GM12878 (cell line): ENCODE results near the gene RAP1GAP2. TPM values are rescaled to one million over a fixed set of nuclear protein-coding genes. Genes with fewer than 3 reads are reported as not detected.

Experiments
- ATAC-seq: fragments of 200-7000 bp; cut with Tn5 transposase; 3 replicates; pipeline ENCODE4 v1.9.1; 2020; ENCODE audit warnings: mild to moderate bottlenecking, moderate library complexity
- BruUV-seq: library from RNA; stranded (reverse); fragments of 400-500 nt; replicated peaks from 2 replicates; lab custom pipeline; 2021; lab: Mats Ljungman, UMichigan
- CTCF ChIA-PET: fragments of 300-600 bp; sonication (Branson Sonifier 250); formaldehyde crosslinking; extraction: SDS; loops from one replicate; lab custom pipeline; 2021; ENCODE audit warnings: inconsistent platforms; lab: Yijun Ruan, JAX
- POLR2A ChIA-PET: fragments of 350-600 bp; formaldehyde crosslinking; extraction: SDS; loops from one replicate; lab custom pipeline; 2021; ENCODE audit warnings: inconsistent platforms; lab: Charles Lee
- RAD21 ChIA-PET: fragments of 300-600 bp; sonication (Branson Sonifier 250); formaldehyde crosslinking; loops from one replicate; lab custom pipeline; 2023; ENCODE audit warnings: antibody characterized with exemption; ENCODE audit not compliant: unreplicated experiment; lab: Charles Lee
- SMC1A ChIA-PET: fragments of 300-600 bp; sonication (Branson Sonifier 250); formaldehyde crosslinking; loops from one replicate; lab custom pipeline; 2023; ENCODE audit not compliant: unreplicated experiment, uncharacterized antibody; lab: Charles Lee
- DNase-seq: peaks from one replicate; pipeline ENCODE4 v3.0.0-alpha.2; 2011; ENCODE audit warnings: low read depth, low spot score
- FAIRE-seq: peaks from 3 replicates; lab custom pipeline; 2011; peaks lifted over from hg19 to GRCh38; lab: Jason Lieb, UNC
- H2AFZ ChIP-seq: 2 replicates; pipeline ENCODE4 v1.6.0; 2011; ENCODE audit warnings: low read depth, low read length, control low read depth; ENCODE audit not compliant: control insufficient read depth
- H3K27ac ChIP-seq: 2 replicates; pipeline ENCODE4 v1.5.1; 2011; ENCODE audit warnings: control low read depth; ENCODE audit not compliant: control insufficient read depth, insufficient read depth
- H3K27me3 ChIP-seq, 2 experiments: replicated peaks in 1 of 2; 2 replicates each; pipeline versions ENCODE4 v1.6.0 to v1.6.1; 2011; ENCODE audit warnings: low read length in 1 of 2; ENCODE audit not compliant: control insufficient read depth in 2 of 2, insufficient read depth in 2 of 2
- H3K36me3 ChIP-seq, 2 experiments: 2 replicates each; pipeline ENCODE4 v1.5.1; 2011; ENCODE audit warnings: low read length in 1 of 2; ENCODE audit not compliant: control insufficient read depth in 2 of 2, insufficient read depth in 2 of 2
- H3K4me1 ChIP-seq: 2 replicates; pipeline ENCODE4 v1.6.1; 2011; ENCODE audit warnings: mild to moderate bottlenecking, low read length, moderate library complexity, mixed read lengths; ENCODE audit not compliant: control insufficient read depth, insufficient read depth
- H3K4me2 ChIP-seq: 2 replicates; pipeline ENCODE4 v1.6.0; 2011; ENCODE audit warnings: control low read depth; ENCODE audit not compliant: control insufficient read depth, insufficient read depth
- H3K4me3 ChIP-seq: fragments of 200-600 bp; sonication (generic); 2 replicates; pipeline ENCODE4 v1.5.1; 2016
- H3K79me2 ChIP-seq: 2 replicates; pipeline ENCODE4 v1.6.0; 2011; ENCODE audit warnings: low read length; ENCODE audit not compliant: control insufficient read depth, insufficient read depth
- H3K9ac ChIP-seq: 2 replicates; pipeline ENCODE4 v1.8.0; 2011; ENCODE audit warnings: low read length, control low read depth, mixed read lengths; ENCODE audit not compliant: control insufficient read depth, insufficient read depth
- H3K9me3 ChIP-seq: replicated peaks from 3 replicates; pipeline ENCODE4 v1.5.1; 2011; ENCODE audit warnings: mild to moderate bottlenecking, low read length; ENCODE audit not compliant: control insufficient read depth, insufficient read depth
- H4K20me1 ChIP-seq: 2 replicates; pipeline ENCODE4 v1.6.0; 2011; ENCODE audit not compliant: control insufficient read depth, insufficient read depth
- BCL3 ChIP-seq: IDR thresholded peaks from 2 replicates; pipeline ENCODE4 v1.6.1; 2011; ENCODE audit warnings: borderline replicate concordance, low read depth, mild to moderate bottlenecking, moderate library complexity, low read length; ENCODE audit not compliant: insufficient read depth, poor library complexity, severe bottlenecking
- BHLHE40 ChIP-seq, 2 experiments: fragments of 450-650 bp in 1 of 2; IDR thresholded peaks; 2 replicates each; pipeline ENCODE4 v1.6.1; 2011 to 2017; ENCODE audit warnings: low read depth in 2 of 2, borderline replicate concordance in 1 of 2, improper control_type of control experiment in 1 of 2, low read length in 1 of 2, mild to moderate bottlenecking in 1 of 2
- BMI1 ChIP-seq: fragments of 450-650 bp; IDR thresholded peaks from 2 replicates; pipeline ENCODE4 v1.6.1; 2016; ENCODE audit warnings: mild to moderate bottlenecking, moderate library complexity, borderline replicate concordance
- ESRRA ChIP-seq: IDR thresholded peaks from 2 replicates; pipeline ENCODE4 v1.6.1; 2012; ENCODE audit warnings: mild to moderate bottlenecking, low read length, improper control_type of control experiment
- ETV6 ChIP-seq, 2 experiments: fragments of 450-650 bp in 1 of 2; IDR thresholded peaks in 1 of 2; conservative IDR thresholded peaks in 1 of 2; 2 replicates each; pipeline ENCODE4 v1.6.1; 2014; ENCODE audit warnings: antibody characterized with exemption in 1 of 2, borderline replicate concordance in 1 of 2, low read depth in 1 of 2, mild to moderate bottlenecking in 1 of 2, moderate library complexity in 1 of 2
- GABPA ChIP-seq: IDR thresholded peaks from 2 replicates; pipeline ENCODE4 v1.6.1; 2014; ENCODE audit warnings: antibody characterized with exemption, low read depth, mild to moderate bottlenecking, inconsistent platforms
- POLR2A ChIP-seq: IDR thresholded peaks from 2 replicates; pipeline ENCODE4 v1.6.1; 2011; ENCODE audit warnings: low read depth, mild to moderate bottlenecking, low read length
- POLR2AphosphoS2 ChIP-seq: IDR thresholded peaks from 2 replicates; pipeline ENCODE4 v1.6.1; 2011; ENCODE audit warnings: low read depth, mild to moderate bottlenecking, low read length, improper control_type of control experiment, moderate library complexity
- RAD21 ChIP-seq: IDR thresholded peaks from 2 replicates; pipeline ENCODE4 v1.6.1; 2011; ENCODE audit warnings: mild to moderate bottlenecking, low read depth, low read length, moderate library complexity; ENCODE audit not compliant: insufficient read depth
- RB1 ChIP-seq: fragments of 450-650 bp; formaldehyde crosslinking; IDR thresholded peaks from 2 replicates; pipeline ENCODE4 v1.6.1; 2017; ENCODE audit warnings: mild to moderate bottlenecking, borderline replicate concordance
- SP1 ChIP-seq: IDR thresholded peaks from one replicate; pipeline ENCODE4 v1.6.1; 2011; ENCODE audit warnings: low read depth, low read length
- SUZ12 ChIP-seq: fragments of 200-600 bp; sonication (generic); IDR thresholded peaks from one replicate; pipeline ENCODE4 v1.6.1; 2018; ENCODE audit warnings: antibody characterized with exemption, mild to moderate bottlenecking; ENCODE audit not compliant: unreplicated experiment
- ZNF274 ChIP-seq: IDR thresholded peaks from one replicate; pipeline ENCODE4 v1.8.0; 2011; ENCODE audit not compliant: insufficient read length, insufficient read depth
- WGBS: methylation state at CpG from one replicate; pipeline ENCODE4 v1.1.6; 2016; ENCODE audit warnings: low lambda C conversion rate; ENCODE audit not compliant: insufficient replicate concordance, insufficient coverage; ENCODE audit errors: missing lambda C conversion rate; 5-methylcytosine and 5-hydroxymethylcytosine counted together
- in situ Hi-C: fragments of 300-500 bp; cut with MboI; formaldehyde crosslinking; loops from 9 replicates; pipeline ENCODE4 v1.14.3; 2018; ENCODE audit warnings: mixed read lengths
- intact Hi-C: fragments of 100-400 bp; cut with micrococcal nuclease; formaldehyde crosslinking; loops from one replicate; pipeline ENCODE4 v1.14.2; 2022; ENCODE audit not compliant: unreplicated experiment
- polyA plus RNA-seq, 11 experiments: library from polyadenylated mRNA; depleted of rRNA in 4 of 11; unstranded in 6 of 11; stranded (reverse) in 5 of 11; fragments of >200 nt; fragmentation: Nextera tagmentation in 4 of 11; fragmentation: Illumina TruSeq in 1 of 11; extraction: Ambion mirVana in 4 of 11; extraction: Trizol in 1 of 11; gene quantifications; 1 replicate in 1 of 11; 2 replicates in 10 of 11; pipeline versions ENCODE4 v1.2.1 to v1.2.3, GENCODE V29; 2011 to 2016; ENCODE audit warnings: inconsistent platforms in 2 of 11, missing spikeins in 2 of 11, low read depth in 1 of 11
- total RNA-seq, 4 experiments: library from RNA; depleted of rRNA in 3 of 4; stranded (reverse); fragments of >200 nt in 3 of 4; fragmentation: Illumina TruSeq in 1 of 4; extraction: Trizol in 1 of 4; gene quantifications; 2 replicates each; pipeline versions ENCODE4 v1.2.1 to v1.2.3, GENCODE V29; 2013 to 2021
- TF ChIP-seq, protein P1 (sequence below): IDR thresholded peaks from 2 replicates; pipeline ENCODE4 v1.6.1; 2012; ENCODE audit warnings: mild to moderate bottlenecking, low read depth, low read length

The RAP1GAP2 gene
- total and polyA plus RNA-seq, 10 of the 15 experiments (the other 5 are each of a cell fraction or from before 2014, with no cell fraction given): 0.03 to 0.95 (median 0.49) TPM; not detected in 2

- Histone ChIP-seq H3K27me3 (no peaks in the 10 kb centered on the region; a peak in 1 of 4 replicates), H2AFZ (no peak overlapping the region), H4K20me1 (no peaks in the 10 kb centered on the region), H3K9me3 (no peaks in the 10 kb centered on the region), H3K4me2 (no peak overlapping the region), H3K27ac (no peak overlapping the region), H3K4me1 (no peaks in the 10 kb centered on the region; the same call in 1 of the 2 replicates), H3K4me3 (no peak overlapping the region), H3K36me3 (no peaks in the 10 kb centered on the region), H3K79me2 (no peaks in the 10 kb centered on the region), H3K9ac (no peak overlapping the region)
- ChIA-PET CTCF (no interaction called here), POLR2A (no interaction called here), SMC1A (no interaction called here), RAD21 (no interaction called here)
- ATAC-seq: no peak
- 60% methylated on average over 8 of the region's 8 CpGs for whole genome bisulfite sequencing
- no TSS peak for BruUV-seq
- TF ChIP-seq BMI1 (no peak), POLR2A (no peak), BCL3 (peak; percentile 77)
- in situ Hi-C loops (no loop called here), intact Hi-C loops (no loop called here)
- no peak for DNase-seq
- no peak for FAIRE-seq
Observed at GRCh38 chr17:2821868-2822267, 25.6 kb downstream of the RAP1GAP2 start.

DNA sequence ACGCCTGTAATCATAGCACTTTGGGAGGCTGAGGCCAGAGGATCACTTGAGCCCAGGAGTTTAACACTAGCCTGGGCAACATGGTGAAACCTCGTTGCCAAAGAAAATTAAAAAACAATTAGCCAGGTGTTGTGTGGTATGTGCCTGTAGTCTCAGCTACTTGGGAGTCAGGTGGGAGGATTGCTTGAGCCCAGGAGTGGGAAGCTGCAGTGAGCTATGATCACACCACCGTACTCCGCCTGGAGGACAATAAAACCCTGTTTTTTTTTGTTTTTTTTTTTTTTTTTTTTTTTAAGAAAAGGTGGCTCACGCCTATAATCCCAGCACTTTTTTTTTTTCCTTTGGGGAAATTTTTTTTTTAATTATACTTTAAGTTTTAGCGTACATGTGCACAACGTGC lies 26.1 kb downstream of the RAP1GAP2 start:
- peak; percentile 35 for FAIRE-seq
- DNase-seq: no peak
- WGBS: 81% methylated on average over 6 of the region's 7 CpGs

More for the DNA sequence above, 26.1 kb downstream of the RAP1GAP2 start:
- RAD21 ChIA-PET: no interaction called here
- H3K36me3 ChIP-seq: no peaks in the 10 kb centered on the region
- H3K9me3 ChIP-seq: no peaks in the 10 kb centered on the region
- no peaks in the 10 kb centered on the region; a peak in 1 of 4 replicates for H3K27me3 ChIP-seq
- no TSS peak for BruUV-seq
- H2AFZ ChIP-seq: no peak overlapping the region
- no peak overlapping the region for H3K4me2 ChIP-seq
- no peak for ATAC-seq
- in situ Hi-C loops (no loop called here), intact Hi-C loops (no loop called here)
- H3K4me1 ChIP-seq: no peaks in the 10 kb centered on the region; the same call in 1 of the 2 replicates
- SMC1A ChIA-PET: no interaction called here
- H4K20me1 ChIP-seq: no peaks in the 10 kb centered on the region
- POLR2A ChIA-PET: no interaction called here
- no peak for TF ChIP-seq RAD21
- no peak for TF ChIP-seq GABPA
- TF ChIP-seq SP1: no peak
- no peak for TF ChIP-seq ESRRA
- TF ChIP-seq ETV6 (conservative IDR thresholded peaks at IDR 0.05 in 1 of 2, IDR thresholded peaks at IDR 0.05 in 1 of 2; ENCODE audit: borderline replicate concordance in 1 of 2, low read depth in 1 of 2): no peak
- TF ChIP-seq ZNF274: no peak
- TF ChIP-seq, protein P1, sequence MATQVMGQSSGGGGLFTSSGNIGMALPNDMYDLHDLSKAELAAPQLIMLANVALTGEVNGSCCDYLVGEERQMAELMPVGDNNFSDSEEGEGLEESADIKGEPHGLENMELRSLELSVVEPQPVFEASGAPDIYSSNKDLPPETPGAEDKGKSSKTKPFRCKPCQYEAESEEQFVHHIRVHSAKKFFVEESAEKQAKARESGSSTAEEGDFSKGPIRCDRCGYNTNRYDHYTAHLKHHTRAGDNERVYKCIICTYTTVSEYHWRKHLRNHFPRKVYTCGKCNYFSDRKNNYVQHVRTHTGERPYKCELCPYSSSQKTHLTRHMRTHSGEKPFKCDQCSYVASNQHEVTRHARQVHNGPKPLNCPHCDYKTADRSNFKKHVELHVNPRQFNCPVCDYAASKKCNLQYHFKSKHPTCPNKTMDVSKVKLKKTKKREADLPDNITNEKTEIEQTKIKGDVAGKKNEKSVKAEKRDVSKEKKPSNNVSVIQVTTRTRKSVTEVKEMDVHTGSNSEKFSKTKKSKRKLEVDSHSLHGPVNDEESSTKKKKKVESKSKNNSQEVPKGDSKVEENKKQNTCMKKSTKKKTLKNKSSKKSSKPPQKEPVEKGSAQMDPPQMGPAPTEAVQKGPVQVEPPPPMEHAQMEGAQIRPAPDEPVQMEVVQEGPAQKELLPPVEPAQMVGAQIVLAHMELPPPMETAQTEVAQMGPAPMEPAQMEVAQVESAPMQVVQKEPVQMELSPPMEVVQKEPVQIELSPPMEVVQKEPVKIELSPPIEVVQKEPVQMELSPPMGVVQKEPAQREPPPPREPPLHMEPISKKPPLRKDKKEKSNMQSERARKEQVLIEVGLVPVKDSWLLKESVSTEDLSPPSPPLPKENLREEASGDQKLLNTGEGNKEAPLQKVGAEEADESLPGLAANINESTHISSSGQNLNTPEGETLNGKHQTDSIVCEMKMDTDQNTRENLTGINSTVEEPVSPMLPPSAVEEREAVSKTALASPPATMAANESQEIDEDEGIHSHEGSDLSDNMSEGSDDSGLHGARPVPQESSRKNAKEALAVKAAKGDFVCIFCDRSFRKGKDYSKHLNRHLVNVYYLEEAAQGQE: no peak
- TF ChIP-seq BHLHE40 (IDR thresholded peaks at IDR 0.05; ENCODE audit: borderline replicate concordance in 1 of 2, low read depth in 2 of 2, low read length in 1 of 2): no peak
- TF ChIP-seq POLR2AphosphoS2: no peak
- no peak for TF ChIP-seq RB1
- TF ChIP-seq SUZ12: no peak
- CTCF ChIA-PET: no interaction called here
- H3K9ac ChIP-seq: no peak overlapping the region
- H3K27ac ChIP-seq: no peak overlapping the region
- H3K4me3 ChIP-seq: no peak overlapping the region
- no peaks in the 10 kb centered on the region for H3K79me2 ChIP-seq
